COLO668 (cell line): ENCODE results near the gene PTRH1.
A peak's percentile ranks its signal among the peaks of the same experiment; 100 is the strongest.

ENCODE experiments used
- DNase-seq: peaks from one replicate; lab custom pipeline; 2025; ENCODE audit not compliant: unreplicated experiment; lab: John Stamatoyannopoulos, UW

The PTRH1 gene

DNA sequence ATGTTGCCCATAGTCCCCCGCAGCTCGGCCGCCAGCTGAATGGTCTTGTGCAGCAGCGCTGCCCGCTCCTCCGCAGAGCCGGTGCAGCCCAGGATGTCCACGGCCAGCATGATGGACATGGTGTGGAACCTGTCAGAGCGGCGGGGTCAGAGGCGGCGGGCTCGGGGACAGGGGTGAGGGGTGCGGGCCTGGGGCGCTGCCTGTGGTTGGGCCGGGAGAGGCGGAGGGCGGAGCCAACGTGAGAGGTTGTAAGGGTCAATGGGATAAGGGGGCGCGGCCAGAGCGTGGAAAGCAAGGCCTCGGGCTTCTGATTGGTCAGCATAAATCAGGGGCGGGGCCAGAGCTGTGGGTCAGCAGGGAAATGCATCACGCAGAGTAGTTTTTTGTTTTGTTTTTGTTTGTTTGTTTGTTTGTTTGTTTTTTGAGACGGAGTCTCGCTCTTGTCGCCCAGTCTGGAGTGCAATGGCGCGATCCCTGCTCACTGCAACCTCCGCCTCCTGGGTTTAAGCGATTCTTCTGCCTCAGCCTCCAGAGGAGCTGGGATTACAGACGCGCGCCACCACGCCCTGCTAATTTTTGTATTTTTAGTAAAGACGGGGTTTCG, 26.5 kb upstream of the PTRH1 start:
- peak; percentile 74 for DNase-seq

DNA sequence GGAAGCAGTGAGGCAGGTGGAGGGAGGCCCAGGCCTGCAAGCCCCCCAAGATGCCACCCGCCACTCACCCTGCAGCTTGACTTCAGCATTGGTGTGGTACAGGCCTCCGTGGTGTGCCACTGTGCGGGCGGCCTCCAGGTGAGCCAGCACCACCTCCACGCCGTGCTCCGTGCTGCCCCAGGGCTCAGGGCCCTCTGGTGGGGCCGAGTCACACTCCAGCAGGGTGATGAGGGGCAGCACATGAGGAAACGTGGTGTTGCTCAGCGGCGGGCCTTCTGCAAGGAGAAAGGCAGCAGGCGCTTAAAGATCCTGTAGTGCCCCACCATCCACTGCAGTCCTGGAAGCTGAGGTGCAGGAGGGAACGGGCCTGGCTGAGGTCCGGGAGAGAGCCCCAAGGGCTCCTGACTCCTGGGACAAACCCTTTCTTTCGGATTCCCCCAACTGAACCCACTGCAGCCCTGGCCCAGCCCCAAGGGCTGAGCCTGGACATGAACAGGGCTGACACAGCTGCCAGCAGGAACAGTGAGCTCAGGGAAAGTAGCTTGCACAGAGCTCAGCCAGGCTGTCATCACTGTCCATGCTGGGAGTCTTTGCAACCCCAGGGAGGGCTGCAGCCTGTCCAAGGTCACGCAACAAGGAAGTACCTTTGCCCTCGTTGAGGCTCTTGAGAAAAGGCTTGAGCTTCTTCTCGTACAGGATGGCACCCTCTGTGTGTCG, 24.3 kb upstream of the PTRH1 start:
- no peak for DNase-seq

- DNase-seq, result no peak
Observed at GRCh38 chr9:127738666-127739065, 23.2 kb upstream of the PTRH1 start.

DNA sequence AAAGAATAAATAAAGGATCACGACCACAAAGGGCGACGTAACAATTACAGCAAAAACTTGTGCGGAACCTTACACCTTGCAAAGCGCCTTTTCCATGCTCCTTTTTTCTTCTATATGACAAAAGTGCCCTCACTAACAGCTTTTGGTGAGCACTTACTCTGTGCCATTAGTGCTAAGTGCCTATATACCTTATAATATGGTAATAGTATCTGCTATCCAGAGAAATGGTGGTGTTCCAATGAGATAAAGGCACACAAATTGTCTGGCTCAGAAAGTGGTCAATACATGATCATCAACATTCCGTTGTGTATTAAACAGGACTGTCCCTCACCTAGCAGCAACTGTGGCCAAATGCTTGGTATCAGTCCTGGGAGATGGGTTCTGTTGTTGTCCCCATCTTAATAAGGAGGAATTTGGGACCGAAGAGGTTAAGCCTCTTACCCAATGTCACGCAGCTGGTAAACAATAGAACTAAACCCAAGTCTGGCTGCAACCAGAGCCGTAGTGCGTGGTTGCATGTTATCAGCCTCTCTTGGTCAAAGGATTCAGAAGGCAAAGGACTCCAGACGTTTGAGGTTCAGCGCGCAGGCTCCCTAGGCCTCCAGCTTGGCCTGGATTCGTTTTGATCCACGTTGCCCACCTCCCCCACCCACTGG, 20.2 kb upstream of the PTRH1 start:
- DNase-seq, result no peak

GRCh38 chr9:127734747-127735529, 19.5 kb upstream of the PTRH1 start, which contains the start of gene TOR2A:
TOR2A (minus strand) TSS chr9:127735294; CDS start chr9:127735270, 24 bp downstream.
- DNase-seq, result peak; percentile 98

GRCh38 chr9:127734247-127734746, 18.8 kb upstream of the PTRH1 start:
- DNase-seq, result no peak

DNA sequence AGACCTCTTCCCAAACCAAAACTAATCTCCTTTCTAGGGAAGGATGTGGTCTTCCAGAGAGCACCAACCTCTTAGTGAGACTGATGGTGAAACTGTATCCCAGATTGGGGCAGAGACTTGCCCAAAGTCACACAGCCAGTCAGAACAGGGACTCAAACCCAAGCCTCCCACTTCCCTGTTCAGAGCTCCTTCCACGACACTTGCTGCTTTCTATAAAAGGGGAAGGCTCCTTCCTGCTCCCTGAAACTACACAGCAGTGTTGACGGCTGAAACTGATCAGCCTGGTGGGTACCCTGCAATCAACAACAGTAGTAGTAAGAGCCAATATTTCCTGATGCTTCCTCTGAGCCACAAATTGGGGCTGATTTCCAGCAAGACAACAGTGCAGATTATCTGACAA, 18.2 kb upstream of the PTRH1 start:
- DNase-seq, result no peak

GRCh38 chr9:127732444-127732843, 17.0 kb upstream of the PTRH1 start:
- DNase-seq, result no peak

DNA sequence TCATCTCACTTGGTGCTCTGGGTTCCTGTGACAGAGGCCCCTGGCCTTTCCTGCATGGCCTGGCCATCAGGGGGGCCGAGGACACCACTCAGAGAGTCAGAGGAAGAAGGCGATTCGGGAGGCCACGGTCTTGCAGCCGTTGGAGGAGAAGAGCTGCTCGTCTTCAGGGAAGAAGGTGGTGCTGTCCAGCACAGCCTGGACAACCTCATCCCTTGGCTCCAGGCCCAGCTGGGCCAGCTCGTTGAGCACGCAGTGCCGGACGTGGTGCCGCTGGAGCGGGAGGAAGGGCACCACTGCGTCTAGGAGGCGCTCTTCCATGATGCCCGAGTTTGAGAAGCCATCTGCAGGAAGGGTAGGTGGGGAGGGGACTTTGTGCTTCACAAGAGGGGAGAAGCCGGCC, 16.5 kb upstream of the PTRH1 start:
- DNase-seq, result no peak

DNA sequence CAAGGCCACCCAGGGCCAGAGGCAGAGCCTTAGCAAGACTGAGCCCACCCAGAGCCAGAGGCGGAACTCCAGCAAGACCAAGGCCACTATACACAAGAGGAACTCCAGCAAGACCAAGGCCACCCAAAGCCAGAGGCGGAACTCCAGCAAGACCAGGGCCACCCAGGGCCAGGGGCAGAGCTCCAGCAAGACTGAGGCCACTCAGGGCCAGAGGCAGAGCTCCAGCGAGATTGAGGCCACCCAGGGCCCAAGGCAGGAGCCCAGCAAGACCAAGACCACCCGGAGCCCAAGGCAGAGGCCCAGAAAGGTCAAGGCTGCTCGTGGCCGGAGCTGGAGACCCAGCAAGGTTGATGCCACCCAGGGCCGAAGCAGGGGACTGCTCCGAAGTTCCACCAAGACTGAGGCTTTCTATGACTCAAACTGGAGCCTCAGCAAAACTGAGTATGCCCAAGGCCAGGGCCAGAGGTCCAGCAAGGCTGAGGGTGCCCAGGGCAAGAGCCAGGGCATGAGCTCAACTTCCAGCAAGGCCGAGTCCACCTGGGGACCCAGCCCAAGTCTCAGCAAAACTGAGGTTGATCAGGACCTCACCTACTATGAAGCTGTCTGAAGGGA, 15.4 kb upstream of the PTRH1 start:
- DNase-seq, result no peak

- DNase-seq, result no peak
Observed at GRCh38 chr9:127730262-127730661, 14.8 kb upstream of the PTRH1 start.

DNA sequence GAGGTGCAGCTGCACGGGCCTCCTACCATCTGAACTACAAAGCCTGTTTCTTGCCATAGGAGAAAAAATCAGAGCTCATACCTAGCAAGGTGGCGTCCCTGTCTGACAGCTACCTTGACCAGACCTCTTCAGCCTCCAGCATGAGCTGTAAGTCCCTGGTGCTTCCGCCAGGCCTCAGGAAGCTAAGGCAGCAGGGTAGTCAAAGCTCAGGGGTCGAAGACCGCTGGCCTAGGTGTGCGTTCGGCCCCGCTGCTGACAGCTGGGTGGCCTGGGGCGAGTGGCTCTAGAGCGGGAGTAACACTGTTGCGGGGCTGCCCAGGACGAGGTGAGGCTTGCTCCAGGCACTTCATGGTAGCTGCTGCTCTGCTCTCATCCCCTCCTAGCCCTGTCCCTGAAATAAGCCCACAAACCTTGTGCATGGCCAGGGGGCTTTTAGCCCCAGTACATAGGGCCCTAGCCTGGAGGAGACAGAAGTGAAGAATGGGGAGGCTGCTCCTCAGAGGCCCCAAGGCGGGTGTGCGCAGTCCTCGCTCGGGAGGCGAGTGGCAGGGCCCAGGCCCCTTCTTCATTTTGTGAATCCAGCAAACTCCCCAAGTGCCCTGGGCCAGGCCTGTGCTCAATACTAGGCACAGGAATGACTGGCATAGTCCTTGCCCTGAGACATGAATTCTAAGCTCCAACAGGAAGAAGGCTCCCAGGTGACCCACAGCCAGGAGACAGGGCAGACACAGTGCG, 14.2 kb upstream of the PTRH1 start:
- no peak for DNase-seq

DNA sequence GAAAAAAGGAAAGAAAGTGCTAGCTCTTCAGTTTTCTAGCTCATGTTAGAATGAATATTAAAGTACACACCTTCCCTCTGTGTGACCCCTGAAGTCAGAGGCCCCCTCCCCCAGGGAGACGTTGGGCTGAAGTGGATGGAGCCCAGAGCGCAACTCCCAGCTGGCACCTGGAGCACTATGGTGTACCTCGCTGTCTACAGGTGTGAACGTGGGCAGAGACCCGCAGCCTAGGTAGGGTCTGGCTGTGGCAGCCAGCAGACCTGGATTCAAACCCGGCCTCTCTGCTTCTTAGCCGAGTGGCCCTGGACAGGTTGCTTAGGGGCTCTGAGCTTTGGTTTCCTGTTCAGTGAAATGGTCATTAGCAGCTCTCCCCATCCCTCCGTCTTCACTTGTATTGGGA, 13.3 kb upstream of the PTRH1 start:
- no peak for DNase-seq

DNA sequence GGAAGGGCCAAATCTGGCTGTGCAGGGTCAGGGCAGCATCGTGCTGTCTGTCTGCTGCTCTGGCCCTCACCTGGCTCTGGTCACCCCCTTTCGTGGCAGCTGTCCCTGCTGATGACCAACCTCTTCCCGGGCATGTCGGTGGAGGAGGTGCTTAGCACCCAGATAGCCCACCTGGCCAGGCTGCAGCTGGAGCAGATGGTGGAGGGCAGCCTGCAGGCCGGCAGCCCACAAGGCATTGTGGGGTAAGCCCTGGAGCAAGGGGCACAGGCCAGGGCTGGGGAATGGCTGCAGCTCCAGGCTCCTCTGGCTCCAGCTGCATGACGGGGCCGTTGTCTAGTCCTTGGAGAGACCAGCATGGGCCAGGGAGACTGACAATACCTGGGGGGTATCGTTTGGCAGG, 11.4 kb upstream of the PTRH1 start:
- DNase-seq, result peak; percentile 33

DNA sequence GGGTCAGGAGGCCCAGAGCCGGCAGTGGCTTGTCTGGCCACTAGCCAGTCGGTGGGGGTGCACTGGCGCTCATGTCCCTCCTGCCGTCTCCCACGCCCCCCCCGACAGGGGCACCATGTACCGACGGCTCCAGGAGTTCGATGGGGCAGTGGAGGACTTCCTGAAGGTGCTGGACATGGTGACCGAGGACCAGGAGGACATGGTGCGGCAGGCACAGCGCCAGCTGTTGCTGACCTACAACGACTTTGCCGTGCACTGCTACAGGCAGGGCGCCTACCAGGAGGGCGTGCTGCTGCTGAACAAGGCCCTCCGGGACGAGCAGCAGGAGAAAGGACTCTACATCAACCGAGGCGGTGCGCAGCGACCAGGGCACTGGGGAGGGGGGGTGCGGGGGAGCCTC, 8.5 kb upstream of the PTRH1 start:
- peak; percentile 42 for DNase-seq

DNA sequence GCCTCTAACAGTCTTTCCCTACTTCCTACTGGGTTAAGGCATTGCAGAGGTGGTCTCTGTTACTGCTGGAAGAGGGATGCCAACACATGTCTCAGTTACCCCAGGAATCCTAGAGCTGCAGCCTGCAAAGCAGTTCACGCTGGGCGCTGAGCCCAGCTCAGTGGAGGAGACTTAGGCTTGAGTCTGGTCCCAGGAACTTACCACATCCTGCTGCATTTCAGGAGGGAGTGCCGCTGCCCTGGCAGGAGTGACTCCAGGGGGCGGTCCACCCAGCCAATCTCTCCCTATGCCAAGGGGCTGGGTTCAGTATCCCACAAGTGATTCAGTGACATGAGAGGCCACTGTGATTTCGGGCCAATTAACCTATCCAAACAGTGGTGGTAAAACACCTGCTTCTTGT, 8.0 kb upstream of the PTRH1 start:
- peak; percentile 31 for DNase-seq

DNA sequence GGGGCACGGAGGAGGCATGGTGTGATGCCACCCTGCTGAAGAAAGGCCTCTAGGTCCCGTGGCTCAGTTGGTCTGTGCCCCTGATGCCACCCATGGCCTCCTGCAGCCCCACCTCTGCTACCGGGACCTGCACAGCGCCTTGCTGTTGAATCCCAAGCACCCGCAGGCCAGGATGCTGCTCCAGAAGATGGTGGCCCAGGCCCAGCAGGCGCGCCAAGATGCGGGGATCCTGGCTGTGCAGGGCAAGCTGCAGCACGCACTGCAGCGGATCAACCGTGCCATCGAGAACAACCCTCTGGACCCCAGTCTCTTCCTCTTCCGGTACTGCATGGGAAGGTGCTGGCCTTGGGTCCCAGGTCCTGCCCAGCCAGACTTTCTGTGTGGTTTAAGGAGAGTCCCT, 7.5 kb upstream of the PTRH1 start:
- no peak for DNase-seq

GRCh38 chr9:127722055-127722745, 6.7 kb upstream of the PTRH1 start:
- DNase-seq, result peak; percentile 58

- DNase-seq, result peak; percentile 14
Observed at GRCh38 chr9:127721391-127721821, 5.9 kb upstream of the PTRH1 start.

DNA sequence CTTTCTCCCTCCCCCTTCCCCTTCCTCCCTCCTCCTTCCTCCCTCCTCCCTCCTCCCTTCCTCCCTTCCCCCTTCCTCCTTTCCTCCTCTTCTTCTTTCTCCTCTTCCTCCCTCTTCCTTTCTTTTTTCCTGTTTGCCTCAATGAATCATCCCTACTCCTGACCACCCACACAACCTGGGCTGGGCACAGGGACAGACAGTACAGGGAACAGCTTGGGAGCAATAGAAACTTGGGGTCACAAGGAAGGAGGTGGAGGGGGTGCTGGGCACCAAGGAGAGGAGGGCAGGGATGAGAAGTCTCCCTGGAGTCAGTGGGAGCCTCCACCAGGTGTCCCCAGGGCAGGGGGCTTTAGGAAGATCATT, 5.4 kb upstream of the PTRH1 start:
- DNase-seq, result no peak
